ENCODE measurements around the gene HOXA6.
A peak's percentile ranks its signal among the peaks of the same experiment; 100 is the strongest.

The HOXA6 gene

DNA sequence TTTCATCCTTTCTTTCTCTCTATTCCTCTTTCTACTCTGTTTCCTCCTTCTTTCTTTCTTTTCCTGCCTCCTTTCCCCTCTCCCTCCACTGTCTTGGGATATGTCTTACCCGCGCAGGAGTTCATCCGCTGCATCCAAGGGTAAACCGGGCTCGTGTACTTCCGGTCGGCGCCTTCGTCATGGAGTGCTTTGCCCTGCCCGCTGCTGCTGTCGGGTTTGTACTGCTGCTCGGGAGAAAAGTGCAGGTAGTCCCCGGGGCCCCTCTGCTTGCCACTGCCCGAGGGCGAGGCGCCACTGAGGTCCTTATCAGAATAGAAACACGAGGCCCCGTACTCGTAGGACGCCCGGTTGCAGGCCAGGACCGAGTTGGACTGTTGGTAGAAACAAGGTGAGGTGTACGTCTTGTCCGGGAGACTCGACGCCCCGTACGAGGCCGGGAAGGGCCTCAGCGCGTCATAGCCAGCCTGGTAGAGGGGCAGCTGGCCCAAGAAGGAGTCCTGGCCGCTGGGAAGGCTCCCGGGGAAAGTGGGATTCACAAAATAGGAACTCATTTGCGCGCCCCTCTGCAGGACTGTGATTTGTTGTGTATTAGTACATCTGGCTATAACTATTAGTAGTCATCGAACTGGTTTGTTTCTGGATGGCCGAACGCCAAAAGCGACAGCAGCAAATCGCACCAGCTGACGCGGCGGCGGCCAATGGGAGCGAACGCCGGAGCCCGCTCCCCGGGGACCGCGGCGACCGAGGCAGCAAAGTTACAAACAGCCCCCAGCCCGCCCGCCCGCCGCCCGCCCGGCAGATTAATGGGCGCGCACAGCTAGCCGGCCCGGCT is at the start of gene HOXA6:
HOXA6 (minus strand) TSS at position 576 of the 832 bp plus-strand sequence; CDS start at position 551, 25 bp downstream.
- DNase-seq: no peak

DNA sequence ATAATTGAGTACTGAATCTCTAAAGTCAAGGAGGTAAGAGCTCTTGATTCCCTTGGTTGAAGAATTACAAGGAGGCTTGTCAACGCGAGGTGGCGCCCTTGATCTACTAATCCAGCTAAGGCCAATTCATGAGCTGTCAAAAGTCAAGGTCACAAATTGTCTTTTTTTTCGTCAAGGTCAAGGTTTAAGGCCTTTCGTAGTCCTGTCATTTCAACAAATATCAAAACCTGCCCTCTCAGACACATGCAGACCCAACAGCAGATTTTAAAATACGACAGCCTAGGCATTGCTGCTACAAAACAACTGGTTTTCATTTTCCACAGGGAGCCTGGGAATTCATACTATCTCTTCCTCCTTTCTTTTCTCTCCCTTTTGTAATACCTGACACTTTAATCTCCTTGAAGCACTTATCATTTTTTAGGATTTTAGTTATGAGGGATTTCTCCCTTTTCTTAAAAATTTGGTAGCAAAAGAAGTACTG is 48.8 kb upstream of the HOXA6 start:
- peak; percentile 83 for DNase-seq

DNA sequence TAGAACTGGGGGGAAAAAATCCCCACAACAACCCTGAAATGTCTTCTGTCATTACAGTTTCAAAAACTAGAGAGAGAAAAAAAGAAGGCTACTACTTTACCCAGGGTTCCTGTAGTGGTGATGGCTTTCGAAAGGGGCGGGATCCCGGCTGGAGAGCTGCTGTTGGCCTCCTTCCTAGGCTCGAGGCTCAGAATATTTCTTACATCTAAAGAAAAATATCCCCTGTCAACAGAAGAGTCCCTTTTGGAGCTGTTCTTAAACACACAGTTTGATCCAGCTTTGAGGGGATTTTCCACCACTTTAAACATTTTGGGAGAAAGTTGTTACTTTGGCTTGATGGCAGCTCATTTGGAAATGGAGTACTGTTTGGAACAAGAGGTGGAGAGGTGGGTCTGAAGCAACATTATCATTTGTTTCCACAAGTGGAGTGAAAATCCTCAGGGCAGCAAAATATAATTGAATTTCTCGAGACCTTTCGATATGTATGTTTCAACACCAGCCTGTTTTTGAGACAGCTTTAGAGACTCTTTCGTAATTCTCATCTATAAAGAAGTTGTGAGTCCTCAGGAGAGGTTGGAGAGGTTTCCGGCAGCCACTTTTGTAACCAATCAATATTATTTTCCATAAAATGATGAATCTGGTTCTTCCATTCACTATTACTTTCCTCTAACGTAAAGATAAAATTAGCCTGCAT is 47.3 kb upstream of the HOXA6 start:
- DNase-seq: no peak

DNA sequence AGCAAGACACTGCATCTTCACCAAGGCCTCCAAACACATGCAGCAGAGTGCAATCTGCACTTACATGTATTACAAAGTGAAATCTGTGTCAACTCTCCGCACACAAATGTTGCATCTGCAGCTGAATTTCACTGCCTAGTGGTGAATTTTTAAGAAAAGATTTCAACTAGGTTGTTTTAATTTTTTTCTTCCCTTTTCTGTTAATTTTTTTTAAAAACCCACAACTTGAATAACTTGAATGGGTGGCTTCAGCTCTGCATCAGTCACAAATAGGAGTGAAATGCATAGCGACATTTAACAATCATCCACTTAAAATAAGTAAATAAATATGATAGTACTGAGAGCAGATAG is 46.4 kb upstream of the HOXA6 start:
- no peak for DNase-seq

DNA sequence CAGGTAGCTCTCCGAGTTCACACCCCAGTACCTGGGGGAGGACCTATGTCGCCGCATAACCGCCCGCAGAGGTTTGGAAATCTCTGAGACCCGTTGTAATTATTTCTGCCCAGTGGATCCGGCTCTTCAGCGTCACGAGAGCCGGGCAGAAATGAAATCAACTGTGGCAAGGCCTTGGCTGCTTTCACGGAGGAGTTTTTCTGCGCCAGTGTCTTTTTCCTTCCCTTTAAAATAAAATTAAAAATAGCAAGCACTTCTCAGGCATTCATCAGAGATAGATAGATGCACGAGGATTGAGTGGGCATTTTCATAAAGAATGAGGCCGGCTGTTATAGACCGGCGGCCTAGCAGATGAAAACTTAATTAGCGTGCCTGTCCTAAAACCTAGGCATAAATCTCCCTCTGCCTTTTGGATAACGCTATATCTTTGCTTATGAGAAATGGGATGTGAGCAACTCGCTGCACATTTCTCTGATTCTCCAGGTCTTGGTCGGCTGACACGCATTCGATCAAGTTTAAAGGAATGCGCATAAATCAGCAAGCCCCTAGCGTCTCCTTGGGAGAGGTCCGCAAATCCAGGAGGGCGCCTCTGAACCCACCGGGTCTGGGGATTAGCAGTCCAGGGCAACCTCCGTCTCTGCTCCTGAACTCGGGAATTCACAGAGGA is 45.9 kb upstream of the HOXA6 start:
- no peak for DNase-seq

DNA sequence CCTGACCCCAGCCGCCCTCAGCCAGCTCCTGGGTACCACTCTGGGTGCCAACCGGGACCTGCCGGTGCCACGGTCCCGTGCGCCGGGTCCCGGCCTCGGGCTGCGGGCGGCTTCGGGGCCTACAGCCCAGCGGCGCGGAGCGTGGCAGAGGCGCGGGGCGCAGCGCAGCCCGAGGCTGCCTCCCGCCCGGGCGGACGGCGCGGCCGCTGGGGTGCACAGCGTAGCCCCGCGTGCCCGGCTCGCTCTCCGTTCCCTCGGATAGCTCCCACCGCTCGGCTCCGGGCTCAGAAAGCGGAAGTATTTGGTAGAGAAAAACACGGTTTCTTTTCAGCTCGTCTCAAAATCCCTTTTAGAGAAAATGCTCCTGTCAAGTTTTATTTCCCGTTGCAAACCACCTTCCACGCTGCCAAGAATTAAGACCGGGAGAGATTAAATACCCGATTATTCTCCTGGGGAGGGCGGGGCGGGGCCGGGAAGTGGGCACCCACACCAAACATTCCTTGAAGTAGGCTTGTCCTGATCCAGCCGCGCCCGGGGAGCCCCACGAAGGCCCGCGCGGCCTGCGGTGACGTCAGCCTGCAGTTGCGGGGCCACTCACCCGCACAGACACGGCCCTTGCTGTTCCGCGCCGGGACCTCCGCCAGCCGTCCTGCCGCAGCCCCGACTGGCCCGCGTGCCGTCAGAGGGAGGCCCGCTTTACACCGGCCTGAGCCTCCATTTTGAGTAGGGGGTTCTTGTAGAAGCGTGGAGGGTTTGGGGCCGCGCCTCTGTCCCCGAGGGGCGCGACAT is 45.2 kb upstream of the HOXA6 start:
- no peak for DNase-seq

DNA sequence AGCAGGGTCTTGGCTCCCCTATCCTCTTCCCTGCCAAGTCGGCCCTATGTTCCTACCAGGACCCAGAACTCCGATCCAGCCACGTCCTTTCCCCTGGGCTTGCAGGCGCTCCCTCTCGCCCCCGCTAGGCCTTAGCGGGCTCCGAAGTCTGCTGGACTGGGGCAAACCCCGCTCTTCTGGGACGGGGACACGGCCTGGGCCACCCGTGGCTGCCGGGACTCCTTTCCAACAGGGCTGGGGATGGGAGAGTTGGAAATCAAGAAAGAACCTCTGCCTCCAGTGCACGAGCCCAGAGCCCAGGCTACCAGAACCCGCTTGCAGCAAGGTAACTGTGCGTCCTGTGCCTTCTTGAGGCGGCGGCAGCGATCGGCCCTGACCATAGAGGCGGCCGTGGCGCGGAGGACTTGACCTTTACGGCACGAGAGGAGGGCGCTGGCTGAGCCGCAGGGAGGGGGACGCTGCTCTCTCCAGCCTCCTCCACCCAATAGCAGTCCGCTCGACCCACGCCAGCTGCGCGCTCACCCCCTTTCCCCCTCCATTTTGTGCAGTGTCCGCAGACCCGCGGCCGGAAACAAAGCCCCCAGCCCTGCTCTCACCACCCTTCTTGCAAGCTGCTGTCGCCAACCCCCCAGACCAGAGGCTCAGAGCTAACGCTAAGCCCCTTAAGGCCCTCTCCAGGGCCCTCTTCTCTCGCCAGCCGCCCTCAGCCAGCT is 44.4 kb upstream of the HOXA6 start:
- no peak for DNase-seq

DNA sequence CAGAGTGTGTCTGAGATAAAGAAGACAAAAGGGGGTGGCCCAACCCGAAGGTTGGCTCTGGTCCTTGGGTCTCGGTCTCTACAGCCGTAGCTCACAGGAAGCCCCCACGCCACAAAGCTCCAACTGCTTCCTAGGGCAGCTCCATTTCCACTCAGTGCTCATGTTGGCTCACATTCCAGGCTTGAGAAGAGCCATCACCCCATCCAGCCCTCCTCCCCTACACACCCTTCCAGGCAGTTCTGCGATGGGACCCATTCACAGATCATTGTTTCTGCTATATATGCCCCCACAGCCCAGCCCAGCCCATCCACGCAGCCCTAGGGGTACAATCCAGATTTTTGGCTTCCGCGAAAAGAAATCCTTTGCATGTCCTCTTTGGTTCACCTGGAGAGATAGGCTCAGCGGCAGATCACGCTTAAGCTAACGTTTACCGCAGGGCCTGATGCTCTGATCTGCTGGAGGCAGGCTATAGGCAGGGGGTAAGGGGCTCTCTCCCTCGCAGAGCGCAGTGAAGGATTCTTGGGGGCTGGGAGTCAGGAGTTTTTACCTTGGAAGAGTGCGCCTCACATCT is 43.7 kb upstream of the HOXA6 start:
- no peak for DNase-seq

DNA sequence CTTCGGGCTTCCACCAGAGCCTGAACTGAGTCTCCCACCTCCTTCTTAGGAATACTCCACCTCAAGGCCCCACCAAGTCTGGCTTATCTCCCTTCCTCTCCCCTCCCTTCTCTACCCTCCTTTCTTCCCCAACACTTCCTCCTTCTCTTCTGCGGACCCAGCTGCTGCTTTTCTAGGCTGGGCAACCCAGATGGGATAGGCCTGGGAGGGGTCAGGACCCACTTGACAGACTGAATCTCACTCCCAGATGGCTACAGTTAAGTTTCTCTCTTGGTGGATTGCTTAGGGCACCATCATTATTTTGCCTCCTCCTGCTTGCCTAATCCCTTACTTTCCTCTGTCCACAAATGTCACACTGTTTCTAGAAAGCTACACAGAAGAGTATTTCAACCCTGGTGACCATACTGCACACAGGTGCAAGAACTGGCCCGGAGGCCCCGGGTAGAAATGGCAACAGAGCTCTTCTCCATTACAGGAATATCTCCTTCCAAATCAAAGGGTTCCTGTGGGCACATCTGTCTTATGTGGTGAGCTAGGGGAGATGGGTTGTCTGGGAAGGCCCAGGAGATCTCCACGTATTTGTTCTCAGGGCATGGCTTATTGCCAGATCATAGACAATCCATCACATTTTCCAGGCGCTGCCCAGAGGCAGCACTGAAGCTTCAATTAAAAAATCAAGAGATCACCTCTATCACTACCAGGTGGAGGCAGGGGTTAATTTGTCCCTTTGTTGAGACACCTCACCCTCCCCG is 42.6 kb upstream of the HOXA6 start:
- no peak for DNase-seq

DNA sequence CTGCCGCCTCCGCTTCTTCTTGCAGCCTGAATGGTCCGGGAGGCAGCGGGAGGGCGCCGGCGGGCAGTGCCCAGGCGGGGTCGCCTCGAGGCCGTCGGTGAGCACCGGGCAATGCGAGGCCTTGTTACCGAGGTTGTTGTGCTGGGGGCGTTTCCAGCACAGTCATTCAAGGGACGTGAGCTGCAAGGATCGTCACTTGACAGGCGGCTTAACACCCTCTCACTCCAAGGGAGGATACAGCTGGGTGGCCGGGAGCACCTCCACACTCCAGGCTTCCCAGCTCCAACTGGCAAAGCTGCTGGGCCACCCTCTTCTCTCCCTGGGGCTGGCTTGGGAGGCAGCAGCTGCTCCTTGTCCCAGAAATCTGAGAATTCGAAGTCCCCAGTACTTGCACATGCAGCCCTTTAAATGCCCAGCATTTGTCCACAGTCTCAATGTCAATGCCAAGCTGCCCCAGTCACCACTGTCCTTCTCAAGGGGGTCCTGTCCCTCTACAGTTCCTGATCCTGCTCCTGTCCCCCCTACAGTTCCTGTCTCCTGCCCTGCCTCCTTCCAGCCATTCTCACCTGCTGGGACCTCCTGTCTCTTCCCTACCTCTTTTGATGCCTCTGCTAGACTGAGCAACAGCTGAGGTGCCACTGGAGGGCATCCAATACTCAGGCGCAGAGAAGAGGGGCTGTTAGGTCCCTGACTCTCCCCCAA is 41.9 kb upstream of the HOXA6 start:
- DNase-seq: no peak

DNA sequence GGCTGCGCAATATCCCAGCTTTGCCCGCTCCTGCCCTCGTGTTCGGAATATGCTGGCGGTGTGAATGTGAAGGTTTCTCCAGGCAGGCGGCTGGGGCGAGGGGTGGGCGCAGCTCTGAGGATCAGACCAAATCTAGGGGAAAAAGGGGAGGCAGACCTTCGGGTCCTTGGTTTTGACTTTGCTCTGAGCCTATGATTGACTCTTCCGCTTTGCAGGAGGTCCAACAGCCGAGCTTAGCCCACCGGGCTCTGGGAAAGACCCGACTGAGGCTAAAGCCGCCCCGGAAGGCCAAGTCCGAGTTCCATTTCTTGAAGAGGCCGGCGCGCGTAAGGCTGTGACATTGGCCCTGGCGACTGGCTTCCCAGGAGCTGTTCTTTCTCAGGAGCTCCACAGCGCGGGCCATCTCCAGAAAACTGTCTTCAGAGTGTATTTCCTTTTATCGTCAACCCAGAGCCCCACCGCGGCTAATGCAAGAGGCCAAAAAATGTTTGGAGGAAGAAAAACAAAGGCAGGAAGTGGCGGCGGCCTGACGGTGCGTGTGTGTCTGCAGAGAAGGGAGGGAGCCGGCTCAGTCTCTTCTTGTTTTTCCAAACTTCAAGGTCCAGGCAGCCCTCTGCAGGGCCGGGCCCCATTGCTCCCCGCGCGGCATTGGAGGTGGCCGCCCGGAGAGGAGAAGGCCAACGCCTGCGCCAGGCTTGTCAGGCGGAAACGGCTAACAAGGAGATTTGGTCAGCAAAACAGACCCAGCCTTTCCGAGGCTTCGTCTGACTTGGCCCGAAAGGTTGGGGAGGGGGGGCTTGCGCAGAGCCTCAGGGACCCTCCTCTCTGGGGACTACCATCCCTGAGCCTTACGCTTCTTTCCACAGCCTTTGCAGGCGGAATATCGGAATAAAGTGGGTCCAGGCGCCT is 41.1 kb upstream of the HOXA6 start:
- no peak for DNase-seq

DNA sequence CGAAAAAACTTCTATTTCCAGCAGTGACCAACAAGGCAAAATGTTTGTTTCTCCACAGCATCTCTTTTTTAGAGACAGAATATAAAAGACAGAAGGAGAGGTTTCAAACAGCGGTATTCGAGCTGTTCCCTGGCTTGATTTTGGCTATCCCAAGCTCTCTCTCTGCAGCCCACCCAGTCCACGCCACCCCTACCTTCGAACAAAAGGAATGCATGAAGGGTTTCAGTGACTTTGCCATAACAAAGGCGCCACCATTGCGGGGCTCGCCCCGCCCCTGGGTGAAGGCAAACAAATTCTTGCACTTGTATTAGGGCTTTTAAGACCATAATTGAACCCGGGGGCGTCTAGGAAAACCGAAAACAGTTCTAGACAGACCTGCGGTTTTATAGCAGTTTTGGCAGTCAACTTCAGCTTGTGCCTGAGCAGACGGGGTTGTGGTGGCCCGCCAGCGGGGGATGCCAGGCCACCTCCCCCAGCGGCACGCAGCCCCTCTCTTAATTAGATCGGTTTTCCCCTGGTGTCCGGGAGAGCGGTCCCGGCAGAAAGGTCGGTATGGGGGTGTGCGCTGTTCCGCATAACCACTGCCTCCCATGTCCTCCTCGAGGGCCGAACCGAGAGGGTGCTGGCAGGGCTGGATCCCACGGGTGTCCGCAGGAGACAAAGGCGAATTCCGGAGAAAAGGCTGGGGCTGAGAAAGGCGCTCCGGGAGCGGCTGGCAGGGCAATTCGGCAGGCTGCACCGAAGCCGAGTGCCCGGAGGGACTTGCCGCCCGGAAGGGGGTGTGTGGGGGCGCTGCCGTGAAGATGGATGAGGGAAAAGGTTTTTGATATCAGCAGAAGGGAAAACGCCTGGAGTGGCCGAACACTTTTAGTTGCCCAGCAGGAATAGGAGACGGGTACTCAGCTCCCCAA is 40.2 kb upstream of the HOXA6 start:
- DNase-seq: no peak

DNA sequence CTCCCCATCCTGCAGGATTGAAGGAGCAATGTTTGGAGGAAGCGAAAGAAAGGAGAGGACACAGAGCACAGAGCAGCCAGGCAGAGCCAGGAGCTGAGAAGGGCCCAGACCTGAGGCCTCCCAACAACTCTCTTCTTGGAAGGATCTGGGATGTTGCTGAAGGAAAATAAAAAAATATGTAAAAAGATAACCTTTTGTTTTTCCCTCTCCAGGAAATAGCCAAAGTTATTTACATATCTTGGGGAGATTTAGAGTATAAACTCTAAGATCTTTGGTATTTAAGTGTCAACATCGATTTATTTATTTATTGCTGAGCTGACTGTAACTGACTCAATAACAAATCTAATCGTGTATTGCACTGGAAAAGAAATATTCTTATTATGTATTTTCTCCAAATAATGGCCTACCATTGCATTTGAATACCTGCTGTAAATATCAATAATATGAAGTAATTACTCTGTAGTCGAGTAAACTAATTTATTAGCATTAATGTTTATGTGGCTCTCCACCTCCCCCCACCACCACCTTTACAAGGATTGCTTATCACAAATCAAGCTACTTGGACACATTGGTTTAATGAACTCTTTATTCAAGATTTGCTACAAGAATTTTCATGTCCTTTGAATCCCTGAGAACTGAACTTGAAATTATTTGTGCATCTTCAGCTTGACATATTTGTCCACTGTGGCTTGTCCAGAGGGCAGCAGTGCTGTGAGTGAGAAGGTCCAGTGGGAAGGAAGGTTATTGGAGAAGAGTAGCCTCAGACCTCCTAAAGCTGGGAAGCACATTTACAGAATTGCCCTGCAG is 39.3 kb upstream of the HOXA6 start:
- DNase-seq: no peak

DNA sequence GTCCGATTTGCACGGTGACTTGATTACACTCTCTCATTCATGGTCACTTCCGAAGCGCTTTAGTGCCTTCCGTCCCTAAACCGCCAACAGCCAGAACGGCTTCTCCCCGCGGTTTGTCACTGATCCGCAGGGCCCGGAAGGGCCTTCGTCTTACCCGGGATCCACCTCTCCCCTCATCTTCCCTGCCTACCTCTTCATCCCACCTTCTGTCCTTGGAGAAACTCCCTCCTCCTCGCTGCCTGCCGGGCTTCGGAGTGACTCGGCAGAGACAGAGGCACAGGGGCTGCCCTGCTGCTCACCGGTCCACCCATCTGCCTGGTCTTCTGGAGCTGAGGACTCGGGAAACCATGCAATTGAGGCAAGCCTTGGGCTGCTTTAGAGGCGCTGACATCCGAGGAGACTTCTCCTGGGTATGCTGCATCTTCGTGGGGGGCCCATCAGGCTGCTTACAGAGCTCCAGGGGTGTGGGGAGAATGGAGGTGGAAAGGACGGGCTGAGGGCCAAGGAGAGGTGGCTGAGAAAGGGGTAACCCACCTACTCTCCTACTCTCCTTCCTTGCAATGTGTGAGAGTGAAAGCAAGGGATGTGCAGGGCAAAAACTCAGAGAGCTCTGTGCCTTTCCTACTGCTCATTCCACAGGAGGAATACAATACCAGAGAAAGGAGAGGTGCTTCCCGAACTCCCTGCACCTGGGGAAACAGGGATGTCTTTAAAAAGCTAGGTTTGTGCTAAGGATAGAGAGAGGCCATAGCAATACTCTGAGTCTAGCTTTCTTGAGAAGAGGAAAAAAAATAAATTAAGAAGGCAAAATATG is 38.5 kb upstream of the HOXA6 start:
- no peak for DNase-seq

DNA sequence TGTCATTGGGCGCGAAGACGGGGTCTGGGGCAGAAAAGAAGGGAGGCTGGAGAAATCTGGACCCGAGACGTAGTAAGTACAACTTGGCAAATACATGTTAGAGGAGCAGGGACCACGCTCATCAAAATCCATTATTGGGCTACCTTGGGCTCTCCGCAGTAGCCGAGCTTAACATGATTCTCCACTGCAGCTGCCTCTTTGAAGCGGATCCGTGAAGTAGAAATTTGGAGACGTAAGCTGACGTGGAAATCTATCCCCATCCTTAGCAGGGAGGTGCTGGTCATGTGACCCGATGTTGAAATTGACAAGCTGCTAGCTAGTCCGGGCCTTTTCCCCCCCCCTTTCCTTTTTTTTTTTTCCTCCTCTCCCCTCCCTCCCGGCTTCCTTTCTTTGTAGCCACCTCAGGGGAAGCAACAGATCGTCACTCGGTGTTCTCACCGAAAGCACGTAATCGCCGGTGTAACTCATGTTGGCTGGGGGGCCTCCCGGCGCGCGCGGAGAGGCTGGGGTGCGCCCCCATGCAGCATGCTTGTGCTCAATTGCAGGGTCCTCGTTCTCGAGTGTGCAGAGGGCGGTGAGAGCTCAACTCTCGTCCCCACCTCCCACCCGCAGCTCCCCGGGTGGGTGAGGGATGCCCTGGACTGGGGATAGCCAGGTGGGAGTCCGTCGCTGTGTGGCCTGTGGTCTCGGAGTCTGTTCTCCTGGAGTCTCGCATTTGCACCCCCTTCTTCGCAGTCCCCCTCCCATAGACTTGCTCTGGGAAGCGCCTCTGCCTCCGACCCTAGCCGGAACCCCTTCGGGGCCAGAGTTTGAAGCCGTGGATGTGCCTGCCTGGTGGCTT is 37.7 kb upstream of the HOXA6 start, which contains the start of gene HOXA11:
HOXA11 (minus strand) TSS at position 220 of the 841 bp plus-strand sequence; CDS start at position 132, 88 bp downstream.
- DNase-seq: no peak
